Activated CD4-positive, alpha-beta T cell treated with anti-CD3 and anti-CD28 coated beads, Interleukin-2, amount 50 U/mL, for 4 hours (primary cell): Measurements from ENCODE around the gene GIMAP6.
"Not testable (repeated sequence)": the region's sequence is repeated elsewhere in the genome, so short reads cannot be mapped to it uniquely, and the experiment has no call there.

Source experiments
- DNase-seq, 2 experiments: peaks; one replicate each; pipeline ENCODE4 v3.0.0-alpha.2; 2020

The GIMAP6 gene

DNA sequence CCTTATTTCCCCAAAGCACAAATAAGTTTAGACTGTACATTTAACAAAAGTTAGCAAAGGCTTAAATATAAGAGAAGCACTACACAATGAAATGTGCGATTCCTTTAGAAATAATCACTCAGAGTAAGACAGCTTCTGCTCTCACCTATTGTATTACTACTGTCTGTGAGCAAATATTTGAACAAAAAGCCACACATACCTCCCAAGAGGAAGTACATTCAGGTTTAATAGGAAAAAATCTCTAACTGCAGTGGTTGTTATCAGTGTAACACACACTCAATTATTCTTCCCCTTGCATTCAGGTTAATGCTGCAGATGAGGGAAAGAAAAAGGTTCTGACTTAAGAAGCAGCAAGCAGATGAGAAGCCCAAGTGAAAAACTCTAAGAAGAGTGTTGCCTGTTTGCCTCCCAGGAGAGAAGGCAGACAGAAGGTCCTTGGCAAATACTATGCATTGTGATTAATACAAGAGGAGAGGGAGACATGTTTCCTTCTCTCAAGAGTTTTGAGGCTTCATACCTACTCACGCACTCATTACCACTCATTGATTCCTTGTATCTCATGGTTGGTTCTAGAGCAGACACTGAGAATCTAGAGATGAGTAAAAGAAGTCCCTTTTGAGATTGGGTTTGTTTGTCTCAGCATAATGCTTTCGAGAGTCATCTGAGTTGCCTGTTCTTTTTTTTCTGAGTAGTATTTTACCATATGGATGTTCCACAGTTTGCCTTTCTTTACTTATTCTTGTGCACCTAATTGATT is 51.4 kb downstream of the GIMAP6 start:
- no peak for DNase-seq

DNA sequence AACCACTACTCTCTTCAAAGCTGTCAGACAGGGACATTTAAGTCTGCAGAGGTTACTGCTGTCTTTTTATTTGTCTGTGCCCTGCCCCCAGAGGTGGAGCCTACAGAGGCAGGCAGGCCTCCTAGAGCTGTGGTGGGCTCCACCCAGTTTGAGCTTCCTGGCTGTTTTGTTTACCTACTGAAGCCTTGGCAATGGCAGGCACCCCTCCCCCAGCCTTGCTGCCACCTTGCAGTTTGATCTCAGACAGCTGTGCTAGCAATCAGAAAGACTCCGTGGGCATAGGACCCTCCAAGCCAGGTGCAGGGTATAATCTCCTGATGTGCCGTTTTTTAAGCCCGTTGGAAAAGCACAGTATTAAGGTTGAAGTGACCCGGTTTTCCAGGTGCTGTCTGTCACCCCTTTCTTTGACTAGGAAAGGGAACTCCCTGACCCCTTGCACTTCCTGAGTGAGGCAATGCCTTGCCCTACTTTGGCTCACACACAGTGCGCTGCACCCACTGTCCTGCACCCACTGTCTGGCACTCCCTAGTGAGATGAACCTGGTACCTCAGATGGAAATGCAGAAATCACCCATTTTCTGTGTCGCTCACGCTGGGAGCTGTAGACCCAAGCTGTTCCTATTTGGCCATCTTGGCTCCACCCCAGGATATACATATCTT is 52.1 kb downstream of the GIMAP6 start:
- DNase-seq, result not testable (repeated sequence)
